Measurements from ENCODE around the gene KLHL42.

KLHL42 gene

DNA sequence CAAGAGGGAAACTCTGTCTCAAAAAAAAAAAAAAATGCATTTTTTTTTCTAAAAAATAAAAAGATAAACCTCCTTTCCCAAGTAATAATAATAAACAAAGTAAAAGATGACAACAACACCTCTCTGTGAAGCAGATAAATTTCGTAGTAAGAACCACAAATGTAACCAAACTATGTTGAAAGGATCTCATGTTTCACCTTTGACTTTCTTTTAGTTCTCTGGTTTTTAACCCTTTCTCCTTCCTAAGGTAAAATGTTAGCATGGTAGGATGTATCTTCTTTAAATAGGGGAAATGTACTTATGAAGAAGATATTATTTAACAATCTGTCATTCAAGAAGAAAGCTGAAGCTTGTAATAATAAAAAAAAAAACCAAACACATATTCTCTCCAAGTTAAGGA is 1.8 kb upstream of the KLHL42 start:
- in situ Hi-C loops (cut with MboI; ENCODE audit: low pct_unique_long_range_greater_than_20kb, low sequenced_read_pairs) = no loop called here
- DNase-seq = no peak

DNA sequence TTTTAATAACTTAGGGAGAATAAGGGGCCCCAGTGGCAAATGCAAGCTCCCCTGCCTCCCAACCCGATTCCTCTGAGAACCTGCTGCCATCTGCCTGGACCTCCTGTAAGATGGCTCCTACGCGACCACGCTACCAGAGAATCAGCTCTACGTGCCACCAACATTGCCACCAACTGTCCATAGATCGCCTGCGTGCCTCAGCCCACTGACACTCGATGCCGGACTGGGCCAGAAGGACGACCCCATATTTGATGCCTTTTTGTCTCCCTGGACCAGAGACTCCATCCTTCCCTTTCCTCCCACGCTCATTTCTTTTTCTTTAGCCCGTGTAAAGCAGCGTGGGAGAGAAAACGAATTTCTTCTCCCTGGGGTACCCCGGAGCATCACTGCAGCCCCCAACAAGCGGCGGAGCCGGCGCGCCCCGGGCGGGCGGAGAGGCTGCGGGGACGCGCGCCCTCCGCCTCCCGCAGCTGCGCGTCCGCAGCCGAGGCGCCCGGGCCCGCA is 565 bp upstream of the KLHL42 start:
- peak; percentile 42 for DNase-seq
- in situ Hi-C loops (cut with MboI; ENCODE audit: low pct_unique_long_range_greater_than_20kb, low sequenced_read_pairs) = no loop called here

GRCh38 chr12:27780612-27781408 is 777 bp downstream of the KLHL42 start:
- no peak for DNase-seq
- in situ Hi-C loops (cut with MboI; ENCODE audit: low pct_unique_long_range_greater_than_20kb, low sequenced_read_pairs) = no loop called here

DNA sequence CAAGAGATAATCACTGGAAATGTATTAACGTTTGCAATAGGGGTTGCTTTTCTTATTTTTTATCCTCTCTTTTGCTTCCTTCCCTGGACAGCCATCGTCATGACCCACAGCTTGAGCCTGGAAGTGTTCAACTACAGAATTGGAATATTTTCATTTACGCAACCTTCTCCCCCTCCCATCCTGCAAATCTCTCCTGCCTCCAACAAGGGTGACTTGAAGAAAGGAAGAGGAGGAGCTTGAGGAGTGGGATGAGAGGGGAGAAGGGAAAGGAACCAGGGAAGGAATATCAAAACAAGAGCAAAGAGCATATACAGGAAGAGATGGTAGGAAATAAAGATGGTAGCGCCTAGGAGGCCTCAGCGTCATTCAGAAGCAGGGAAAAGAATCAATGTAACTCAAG is 1.6 kb downstream of the KLHL42 start:
- in situ Hi-C loops (cut with MboI; ENCODE audit: low pct_unique_long_range_greater_than_20kb, low sequenced_read_pairs) = no loop called here
- no peak for DNase-seq

DNA sequence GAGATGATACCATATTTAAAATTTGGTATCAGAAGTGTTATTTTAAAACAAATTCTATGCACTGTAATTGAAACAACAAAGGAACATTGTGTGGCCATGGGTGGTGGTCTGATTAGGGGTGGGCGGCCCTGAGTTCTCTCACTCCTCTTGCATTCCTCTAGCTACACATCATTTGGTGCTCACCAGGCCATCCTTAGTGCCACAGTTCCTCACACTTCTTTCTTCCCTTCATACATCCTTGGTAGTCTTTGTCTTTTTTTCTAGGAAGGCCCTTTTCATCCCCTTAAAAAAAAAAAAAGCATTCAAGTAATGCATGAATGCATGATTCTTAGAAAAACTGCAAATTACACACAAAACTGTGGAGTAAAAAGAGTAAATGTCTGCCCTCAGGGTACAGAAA is 2.4 kb downstream of the KLHL42 start:
- no peak for DNase-seq
- in situ Hi-C loops (cut with MboI; ENCODE audit: low pct_unique_long_range_greater_than_20kb, low sequenced_read_pairs) = no loop called here

GRCh38 chr12:27785882-27786570 is 6.0 kb downstream of the KLHL42 start:
- no peak for DNase-seq
- in situ Hi-C loops (cut with MboI; ENCODE audit: low pct_unique_long_range_greater_than_20kb, low sequenced_read_pairs) = no loop called here

GRCh38 chr12:27787559-27787958 is 7.5 kb downstream of the KLHL42 start:
- no peak for DNase-seq
- in situ Hi-C loops (cut with MboI; ENCODE audit: low pct_unique_long_range_greater_than_20kb, low sequenced_read_pairs) = no loop called here

DNA sequence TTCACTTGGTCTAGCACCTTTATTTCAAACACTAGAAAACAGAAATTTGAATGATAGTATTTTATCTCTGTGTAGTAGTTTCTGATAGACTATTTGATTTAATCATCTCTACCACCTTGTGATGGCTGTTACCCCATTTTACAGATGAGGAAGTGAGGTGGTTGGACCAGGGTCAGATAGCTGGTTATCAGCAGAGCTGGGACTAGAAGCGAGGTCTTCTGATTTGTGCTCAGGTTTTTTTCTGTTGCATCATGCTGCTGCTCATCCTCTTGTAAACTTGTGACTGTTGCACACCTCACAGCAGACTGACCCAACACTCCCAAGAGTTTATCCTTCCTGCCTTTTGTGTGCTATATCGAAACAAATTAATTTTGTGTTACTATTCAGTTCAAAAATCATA is 10.1 kb downstream of the KLHL42 start:
- in situ Hi-C loops (cut with MboI; ENCODE audit: low pct_unique_long_range_greater_than_20kb, low sequenced_read_pairs) = no loop called here
- no peak for DNase-seq

- DNase-seq = no peak
- in situ Hi-C loops (cut with MboI; ENCODE audit: low pct_unique_long_range_greater_than_20kb, low sequenced_read_pairs) = no loop called here
These were observed 15.0 kb downstream of the KLHL42 start for GRCh38 chr12:27794818-27795584.

DNA sequence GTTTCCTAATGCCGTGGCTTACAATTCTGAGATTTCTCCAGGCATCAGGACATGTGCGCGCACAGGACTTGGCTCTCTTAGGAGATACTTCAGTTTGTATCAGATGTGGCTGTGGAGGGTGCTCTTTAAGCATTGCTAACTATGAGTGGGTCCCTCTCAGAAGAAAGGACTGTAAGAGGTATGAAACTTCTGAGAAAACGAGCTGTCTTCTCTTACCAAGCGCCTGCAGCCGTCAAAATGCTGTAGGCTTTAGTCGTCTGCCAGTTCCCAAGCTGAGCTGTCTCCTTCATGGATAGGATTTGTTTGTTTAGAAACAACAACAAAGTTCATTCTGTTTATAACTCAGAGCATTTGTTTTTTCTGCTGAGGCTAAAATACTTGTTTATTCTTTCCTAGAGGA is 16.1 kb downstream of the KLHL42 start:
- in situ Hi-C loops (cut with MboI; ENCODE audit: low pct_unique_long_range_greater_than_20kb, low sequenced_read_pairs) = no loop called here
- DNase-seq = no peak

DNA sequence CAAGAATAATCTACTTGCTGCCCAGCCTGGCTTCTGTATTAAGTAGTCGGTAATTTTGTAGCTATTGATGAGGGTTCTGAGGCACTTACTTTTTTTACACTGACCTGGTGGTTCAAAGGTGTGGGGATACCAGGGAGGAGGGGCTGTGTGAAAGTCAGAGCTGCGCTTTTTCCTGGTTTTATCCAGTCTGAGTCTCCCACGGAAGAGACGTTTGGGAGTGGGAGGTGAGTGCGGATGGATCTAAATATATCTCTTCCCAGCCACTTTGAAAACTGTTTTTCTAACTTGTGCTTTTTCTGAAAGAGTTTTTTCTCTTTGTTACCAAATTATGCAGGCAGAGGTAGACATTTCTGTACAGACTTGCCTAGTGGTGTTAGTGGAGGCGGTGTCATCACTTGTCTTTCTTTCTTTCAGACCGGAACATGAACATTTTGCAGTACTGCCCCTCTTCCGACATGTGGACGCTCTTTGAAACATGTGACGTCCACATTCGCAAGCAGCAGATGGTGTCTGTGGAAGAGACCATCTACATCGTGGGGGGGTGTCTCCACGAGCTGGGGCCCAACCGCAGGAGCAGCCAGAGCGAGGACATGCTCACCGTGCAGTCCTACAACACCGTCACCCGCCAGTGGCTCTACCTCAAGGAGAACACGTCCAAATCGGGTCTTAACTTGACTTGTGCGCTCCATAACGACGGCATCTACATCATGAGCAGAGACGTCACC is 17.4 kb downstream of the KLHL42 start:
- in situ Hi-C loops (cut with MboI; ENCODE audit: low pct_unique_long_range_greater_than_20kb, low sequenced_read_pairs) = no loop called here
- DNase-seq = no peak

DNA sequence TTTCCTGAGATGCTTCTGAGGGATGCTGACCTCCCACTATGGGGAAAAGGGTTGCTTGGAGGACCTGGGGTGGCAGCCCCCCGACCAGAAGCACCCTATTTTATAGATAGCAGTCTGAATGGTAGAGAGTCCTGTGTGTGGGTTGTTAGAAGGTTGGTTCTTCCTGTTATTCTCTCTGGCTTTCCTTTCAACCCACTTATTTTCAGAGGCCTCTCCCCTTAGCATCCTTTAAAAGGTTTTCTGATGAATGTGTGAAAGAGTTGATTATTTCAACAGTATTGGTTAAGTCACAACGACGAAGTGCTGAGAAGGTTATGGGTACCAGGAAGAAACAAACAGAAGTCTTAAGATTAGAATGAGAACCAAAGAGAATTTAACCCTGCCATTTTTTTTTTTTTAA is 20.8 kb downstream of the KLHL42 start:
- DNase-seq = no peak
- in situ Hi-C loops (cut with MboI; ENCODE audit: low pct_unique_long_range_greater_than_20kb, low sequenced_read_pairs) = no loop called here

DNA sequence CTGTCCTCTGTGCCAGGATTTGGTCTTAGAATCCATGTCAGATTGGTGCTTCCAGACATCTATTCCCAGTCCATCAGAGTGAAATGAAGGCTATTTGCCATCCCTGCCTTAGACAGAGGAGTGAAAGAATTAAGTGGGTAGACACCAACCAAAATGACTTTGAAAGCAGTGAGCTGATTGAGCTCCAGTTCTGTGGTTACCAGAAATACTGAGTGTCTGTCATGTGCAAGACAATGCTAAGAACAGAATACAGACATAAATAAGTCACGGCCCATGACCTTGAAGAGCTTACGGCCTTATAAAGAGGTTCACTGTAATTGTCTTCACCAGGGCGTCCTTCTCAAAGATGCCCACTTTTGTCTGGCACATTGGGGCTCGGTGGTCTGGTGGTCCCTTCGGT is 21.6 kb downstream of the KLHL42 start:
- DNase-seq = no peak
- in situ Hi-C loops (cut with MboI; ENCODE audit: low pct_unique_long_range_greater_than_20kb, low sequenced_read_pairs) = no loop called here

GRCh38 chr12:27802511-27802910 is 22.5 kb downstream of the KLHL42 start:
- no peak for DNase-seq
- in situ Hi-C loops (cut with MboI; ENCODE audit: low pct_unique_long_range_greater_than_20kb, low sequenced_read_pairs) = no loop called here

DNA sequence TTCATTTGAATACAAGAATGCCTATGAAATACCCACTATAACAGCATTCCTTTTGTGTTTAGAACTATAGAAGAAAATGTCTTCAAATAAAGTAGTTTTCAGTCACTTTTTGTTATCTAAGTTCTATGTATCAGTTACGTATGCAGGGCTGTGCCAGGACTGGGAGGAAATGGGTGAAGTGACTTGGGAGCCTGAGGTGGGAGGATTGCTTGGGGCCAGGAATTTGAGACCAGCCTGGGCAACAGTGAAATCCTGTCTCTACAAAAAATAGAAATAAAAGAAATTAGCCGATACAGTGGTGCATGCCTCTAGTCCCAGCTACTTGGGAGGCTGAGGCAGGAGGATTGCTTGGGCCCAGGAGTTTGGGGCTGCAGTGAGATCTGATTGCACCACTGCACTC is 22.9 kb downstream of the KLHL42 start:
- DNase-seq = no peak
- in situ Hi-C loops (cut with MboI; ENCODE audit: low pct_unique_long_range_greater_than_20kb, low sequenced_read_pairs) = no loop called here

- DNase-seq = no peak
- in situ Hi-C loops (cut with MboI; ENCODE audit: low pct_unique_long_range_greater_than_20kb, low sequenced_read_pairs) = no loop called here
These were observed 25.2 kb downstream of the KLHL42 start for GRCh38 chr12:27805238-27805637.

DNA sequence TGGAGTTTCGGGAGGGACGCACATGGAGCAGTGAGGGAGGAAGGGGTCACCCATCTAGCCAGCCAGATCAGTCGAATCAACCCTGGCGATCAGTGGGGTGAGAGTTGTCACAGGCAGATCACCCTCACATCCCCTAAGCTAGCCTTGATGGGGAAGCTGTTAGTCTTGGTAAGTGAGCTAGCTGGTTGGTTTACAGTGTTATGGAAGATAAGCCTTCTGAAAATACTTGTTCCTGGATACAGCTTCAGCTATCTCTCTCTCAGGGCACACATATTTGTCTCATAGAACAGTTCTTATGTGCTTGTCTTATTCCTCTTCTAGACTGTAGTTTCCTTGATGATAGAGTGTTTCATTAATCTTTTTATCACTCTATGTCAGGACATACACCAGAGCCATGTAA is 26.2 kb downstream of the KLHL42 start:
- in situ Hi-C loops (cut with MboI; ENCODE audit: low pct_unique_long_range_greater_than_20kb, low sequenced_read_pairs) = no loop called here
- DNase-seq = no peak

- DNase-seq = no peak
- in situ Hi-C loops (cut with MboI; ENCODE audit: low pct_unique_long_range_greater_than_20kb, low sequenced_read_pairs) = no loop called here
These were observed 27.1 kb downstream of the KLHL42 start for GRCh38 chr12:27807063-27807703.

DNA sequence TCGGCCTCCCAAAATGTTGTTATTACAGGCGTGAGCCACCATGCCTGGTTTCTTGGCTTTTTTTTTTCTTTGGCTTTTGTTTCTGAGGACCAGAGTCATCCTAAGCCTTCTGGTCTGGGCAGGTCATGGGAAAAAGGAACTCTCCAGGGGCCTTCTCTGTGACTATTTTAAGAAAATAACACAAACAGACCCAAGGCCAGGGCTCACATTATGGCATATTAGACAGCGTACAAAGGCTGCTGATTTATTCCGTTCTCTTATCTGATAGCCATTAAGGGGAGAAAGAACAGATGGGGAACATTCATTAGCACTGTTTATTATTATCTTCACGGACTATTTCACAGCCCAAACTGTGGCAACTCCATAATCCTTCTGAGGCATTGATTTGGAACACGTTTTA is 28.8 kb downstream of the KLHL42 start:
- in situ Hi-C loops (cut with MboI; ENCODE audit: low pct_unique_long_range_greater_than_20kb, low sequenced_read_pairs) = no loop called here
- no peak for DNase-seq

All from KBM-7 (cell line).